ENCODE measurements around the gene TPST2.

Gene TPST2

DNA sequence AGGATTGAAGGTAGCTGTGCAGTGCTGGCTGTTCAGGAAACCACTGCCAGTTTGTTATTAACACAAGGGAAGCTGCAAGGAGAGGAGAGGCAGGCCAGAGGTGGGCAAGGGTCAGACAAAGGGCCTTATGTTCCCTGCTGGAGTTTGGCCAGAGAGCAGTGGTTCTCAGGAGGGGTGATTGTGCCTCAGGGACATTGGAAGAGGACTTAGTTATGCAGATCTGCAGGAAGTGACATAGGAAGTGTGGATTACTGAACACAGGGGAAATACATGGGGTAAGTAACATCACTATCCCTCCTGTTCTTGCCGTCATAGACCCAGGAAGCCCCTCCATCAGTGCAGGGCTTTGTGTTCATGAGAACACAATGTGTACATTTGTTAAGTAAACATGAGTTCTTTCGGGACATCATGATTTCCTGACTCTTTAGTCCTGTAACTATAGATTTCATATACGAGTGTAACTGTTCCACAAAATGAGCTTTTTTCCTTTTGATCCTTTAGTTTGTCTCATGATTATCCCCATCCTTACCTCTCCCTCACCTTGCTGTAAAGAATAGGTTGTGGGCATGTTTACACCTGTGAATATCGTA, 100.4 kb downstream of the TPST2 start:
- no peak for DNase-seq

GRCh38 chr22:26487996-26488395, 101.9 kb downstream of the TPST2 start:
- no peak for DNase-seq

DNA sequence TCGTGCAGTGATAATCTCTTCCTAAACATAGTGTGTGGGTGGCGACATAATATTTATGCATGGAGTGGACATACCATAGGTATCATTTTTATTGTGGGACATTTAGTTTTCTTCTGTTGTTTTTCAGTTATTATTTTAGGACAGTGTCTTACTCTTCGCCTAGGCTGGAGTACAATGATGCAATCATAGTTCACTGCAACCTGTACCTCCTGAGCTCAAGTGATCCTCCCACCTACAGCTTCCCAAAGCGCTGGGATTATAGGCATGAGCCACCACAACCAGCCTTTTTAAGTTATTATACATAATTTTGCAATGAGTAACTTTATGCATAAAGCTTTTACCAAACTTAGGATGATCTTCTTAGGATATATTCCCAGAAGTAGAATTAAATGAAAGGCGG, 103.5 kb downstream of the TPST2 start:
- DNase-seq = no peak

- DNase-seq = no peak
Measured at GRCh38 chr22:26485806-26486390, 104.0 kb downstream of the TPST2 start.

- DNase-seq = no peak
Measured at GRCh38 chr22:26485013-26485412, 104.9 kb downstream of the TPST2 start.

- DNase-seq = no peak
Measured at GRCh38 chr22:26484360-26484706, 105.6 kb downstream of the TPST2 start.

GRCh38 chr22:26483439-26484359, 106.2 kb downstream of the TPST2 start, which contains the start of the genes HPS4 and SRRD:
HPS4 (minus strand) TSS chr22:26483783; CDS start chr22:26481762, 2,021 bp downstream.
SRRD (plus strand) TSS chr22:26483877; CDS start chr22:26483891, 14 bp downstream.
- DNase-seq = peak; percentile 94

DNA sequence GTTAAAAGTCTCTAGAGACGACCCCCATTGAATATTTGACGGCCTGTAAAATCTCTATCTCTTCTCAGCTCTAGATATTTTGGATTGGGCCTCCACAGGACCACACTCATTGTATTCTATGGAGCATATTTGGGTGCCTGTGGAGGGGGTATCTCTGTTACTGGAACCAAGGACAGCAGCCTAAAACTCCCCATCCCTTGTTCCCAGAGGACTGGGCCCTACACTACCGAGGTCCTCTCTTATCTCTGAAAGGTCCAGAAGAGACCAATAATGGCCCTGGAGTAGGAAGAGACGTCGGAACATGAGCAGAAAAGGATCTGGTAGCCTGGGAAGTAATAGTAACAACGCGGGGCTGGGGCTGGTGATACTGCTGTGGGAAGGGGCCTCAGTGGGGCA, 106.9 kb downstream of the TPST2 start:
- no peak for DNase-seq

- no peak for DNase-seq
Measured at GRCh38 chr22:26482161-26482560, 107.8 kb downstream of the TPST2 start.

GRCh38 chr22:26481694-26482093, 108.2 kb downstream of the TPST2 start:
- DNase-seq = no peak

DNA sequence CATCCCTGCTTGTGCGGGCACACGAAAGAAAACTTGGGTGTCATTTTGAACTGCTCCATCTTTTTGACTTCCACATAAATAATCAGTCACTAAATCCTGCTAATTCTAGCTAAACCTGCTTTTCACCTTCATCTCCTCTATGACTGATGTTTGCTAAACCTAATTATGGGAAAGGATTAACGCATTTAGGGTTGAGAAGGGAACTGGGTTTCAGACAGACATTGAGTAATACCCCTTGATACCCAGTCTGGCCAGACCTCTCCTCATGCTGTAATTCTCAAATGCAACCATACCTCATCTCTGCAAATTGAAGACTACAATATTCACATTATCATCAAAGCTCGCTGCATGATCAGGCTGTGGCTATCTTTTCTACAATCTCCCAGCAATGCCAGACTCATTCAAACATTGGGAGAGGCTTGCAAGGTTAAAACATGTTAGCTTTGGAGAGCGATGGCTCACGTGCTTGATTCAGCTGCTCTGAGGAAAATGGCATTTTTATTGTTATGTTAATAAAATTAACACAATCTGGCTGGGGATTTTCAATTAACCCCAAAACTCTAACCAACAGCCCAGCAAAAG, 108.7 kb downstream of the TPST2 start:
- DNase-seq = no peak

GRCh38 chr22:26480611-26480932, 109.4 kb downstream of the TPST2 start:
- DNase-seq = no peak

- no peak for DNase-seq
Measured at GRCh38 chr22:26479792-26480610, 109.9 kb downstream of the TPST2 start.

DNA sequence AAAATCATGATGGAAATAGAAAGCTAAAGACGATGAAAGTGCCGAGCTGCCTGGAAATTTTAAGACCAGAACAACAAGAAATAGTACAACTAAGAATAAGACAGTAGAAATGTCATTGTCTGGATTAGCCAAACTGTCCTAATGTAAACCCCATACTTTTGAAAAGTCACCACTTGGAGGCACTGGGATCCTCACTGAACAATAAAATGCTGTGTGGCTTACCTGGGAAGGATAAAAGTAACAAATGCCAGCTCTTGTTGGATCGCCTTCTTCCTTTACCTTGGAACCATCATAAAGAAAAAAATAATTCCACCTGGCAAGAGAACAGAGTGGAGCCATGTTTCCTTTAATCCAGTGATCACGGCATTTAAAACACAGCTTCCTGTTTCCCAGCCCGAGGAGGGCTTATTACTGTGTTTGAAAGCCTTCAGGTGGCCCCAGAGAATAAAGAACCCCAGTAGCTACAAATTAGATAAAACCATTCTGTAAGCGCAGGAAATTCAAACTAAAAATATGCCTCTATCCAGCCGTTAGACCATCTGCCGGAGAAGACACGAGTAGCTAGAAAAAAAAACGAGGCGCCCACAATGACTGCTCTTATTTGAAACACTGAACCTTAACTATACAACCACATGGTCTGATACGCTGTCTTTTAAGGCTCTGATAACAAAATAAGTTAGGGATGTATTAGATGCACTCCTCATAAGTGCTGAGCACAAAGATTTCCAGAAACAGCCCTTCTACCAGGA, 110.7 kb downstream of the TPST2 start:
- no peak for DNase-seq

DNA sequence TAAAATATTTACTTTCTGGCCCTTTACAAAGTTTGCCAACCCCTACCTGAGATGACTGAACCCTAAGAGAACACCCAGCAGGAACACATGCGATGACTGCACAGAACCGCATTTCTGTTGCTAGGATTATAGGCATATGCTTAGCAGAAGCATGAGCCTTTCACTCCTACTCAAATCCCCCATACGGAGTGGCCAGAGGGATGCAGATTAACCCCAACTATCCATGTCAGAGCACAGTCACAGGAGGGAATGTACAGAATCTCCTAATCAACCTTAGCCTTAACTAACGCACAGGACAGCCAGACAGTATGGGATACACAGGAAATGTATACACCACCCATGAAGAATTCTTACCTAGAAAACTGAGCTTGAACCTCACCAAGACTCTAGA, 112.6 kb downstream of the TPST2 start:
- no peak for DNase-seq

GRCh38 chr22:26476705-26477340, 113.1 kb downstream of the TPST2 start:
- no peak for DNase-seq

DNA sequence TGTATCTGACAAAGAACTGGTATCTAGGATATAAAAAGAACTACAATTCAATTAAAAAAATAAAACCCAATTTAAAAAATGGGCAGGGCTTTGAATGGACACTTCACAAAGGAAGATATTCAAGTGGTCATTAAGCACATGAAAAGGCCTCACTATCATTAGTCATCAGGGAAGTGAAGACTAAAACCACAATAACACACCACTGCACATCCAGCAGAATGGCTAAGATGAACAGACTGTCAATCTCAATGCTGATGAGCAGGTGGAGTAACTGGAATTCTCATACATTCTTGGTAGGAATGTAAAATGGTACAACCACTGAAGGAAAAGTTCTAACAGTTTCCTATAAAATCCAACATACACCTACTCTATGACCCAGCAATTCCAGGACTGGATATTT, 115.2 kb downstream of the TPST2 start:
- no peak for DNase-seq

All from activated CD4-positive, CD25-positive, alpha-beta regulatory T cell treated with anti-CD3 and anti-CD28 coated beads, Interleukin-2, amount 50 U/mL, for 72 hours (primary cell).